COR-L47 (cell line): ENCODE data around the gene FIBCD1.

ENCODE experiments used
- DNase-seq: peaks from one replicate; lab custom pipeline; 2025; lab: John Stamatoyannopoulos, UW

FIBCD1 gene

DNA sequence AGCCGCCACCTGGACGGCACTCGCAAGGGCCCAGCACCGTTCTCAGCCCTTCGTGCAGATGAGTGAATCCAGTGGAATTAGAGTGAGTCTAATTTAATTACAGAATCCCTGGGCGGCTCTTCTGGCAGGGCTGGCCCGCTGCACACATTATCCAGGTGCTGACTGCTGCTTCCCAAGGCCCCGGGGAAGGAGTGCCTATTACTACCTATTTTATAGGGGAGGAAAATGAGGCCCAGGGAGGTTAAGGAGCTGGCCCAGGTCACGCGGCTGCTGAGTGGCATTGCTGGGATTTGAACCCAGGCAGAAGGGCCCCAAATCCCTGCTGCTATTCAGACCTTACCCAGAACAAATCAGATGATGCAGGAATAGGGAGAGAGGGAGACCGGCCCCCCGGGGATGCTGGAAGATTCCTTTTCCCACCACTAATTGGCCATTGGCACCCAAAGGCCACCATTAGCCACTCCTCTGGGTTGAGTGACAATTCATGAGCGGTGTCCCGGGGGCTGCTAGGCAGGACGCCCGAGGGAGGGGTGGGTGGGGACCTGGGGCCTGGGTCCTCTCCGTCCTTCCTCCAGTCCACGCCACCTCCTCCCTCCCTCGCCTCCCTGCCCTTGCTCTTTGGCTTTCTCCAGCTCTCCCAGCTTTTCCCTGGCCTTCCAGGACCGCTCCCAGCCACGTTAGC, 32.2 kb downstream of the FIBCD1 start:
- no peak for DNase-seq

DNA sequence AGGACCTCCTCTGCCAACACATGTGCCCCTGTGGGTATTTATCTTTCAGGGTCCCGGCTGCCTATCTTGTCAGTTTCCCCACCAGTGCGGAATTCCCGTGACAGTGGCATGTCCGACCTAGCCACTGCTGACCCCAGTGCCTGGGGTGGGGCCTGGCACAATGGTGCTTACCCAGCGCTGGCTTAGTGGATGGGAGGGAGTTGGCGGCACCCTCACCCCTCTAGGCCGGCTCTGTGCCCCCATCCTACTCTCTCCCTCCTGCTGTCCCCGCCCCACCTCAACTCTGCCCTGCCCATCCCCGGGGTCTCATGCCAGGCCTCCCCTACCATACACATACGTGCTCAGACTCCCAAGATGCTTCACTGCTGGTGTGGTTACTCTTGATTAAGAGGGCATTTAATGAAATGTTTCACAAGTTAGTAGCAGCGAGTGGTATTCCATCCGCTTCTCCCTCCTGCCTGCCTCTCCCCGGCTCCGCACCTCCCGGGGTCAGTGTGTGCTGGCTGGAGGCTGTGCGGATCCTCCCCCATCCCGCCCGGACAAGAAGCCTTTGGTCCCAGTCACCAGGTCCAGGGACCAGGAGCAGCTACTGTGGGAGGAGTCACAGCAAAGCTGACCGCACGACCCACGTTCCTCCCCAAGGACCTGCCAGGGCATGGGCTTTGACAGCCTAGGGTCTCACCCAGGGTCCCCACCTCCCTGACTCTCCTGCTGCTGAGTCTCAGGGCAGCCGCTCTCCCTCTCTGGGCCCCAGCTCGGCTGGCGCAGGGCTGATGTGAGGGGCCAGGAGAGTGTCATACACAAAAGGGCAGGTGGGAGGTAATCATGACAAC, 32.9 kb downstream of the FIBCD1 start:
- no peak for DNase-seq

DNA sequence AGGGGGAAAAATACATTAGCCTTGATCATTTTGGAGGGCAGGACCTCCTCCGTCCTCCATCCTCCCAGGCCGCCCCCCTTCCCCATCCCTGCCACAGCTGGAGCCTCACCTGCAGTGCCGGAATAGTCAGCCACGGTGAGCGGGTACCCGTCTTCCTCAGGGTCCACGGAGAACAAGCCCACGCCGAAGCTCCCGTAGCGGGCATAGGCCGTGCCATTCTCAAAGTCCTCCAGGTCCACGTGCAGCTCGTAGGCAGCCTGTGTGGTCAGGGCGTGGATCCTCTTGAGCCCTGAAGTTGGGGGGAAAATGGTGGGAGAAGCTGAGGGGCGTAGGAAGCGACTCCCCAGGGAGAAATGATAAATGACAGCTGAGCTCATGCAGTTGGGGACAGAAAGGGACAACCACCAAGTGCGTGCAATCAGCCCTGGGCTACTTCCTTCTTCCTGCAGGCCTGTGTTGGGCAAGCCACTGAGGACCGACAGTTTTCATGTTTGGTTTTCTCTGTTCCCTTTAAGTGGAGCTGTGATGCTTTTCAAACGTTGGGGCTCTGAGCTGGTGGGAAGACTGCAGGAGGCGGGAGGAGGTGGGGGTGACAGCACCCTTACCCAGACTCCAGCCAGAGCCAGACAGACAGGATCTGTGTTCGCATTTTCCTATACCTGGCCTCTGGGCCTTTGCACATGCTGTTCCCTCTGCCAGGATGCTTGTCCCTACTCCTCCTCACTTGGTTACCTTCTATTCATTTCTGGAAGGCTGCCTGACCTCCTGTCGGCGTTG, 33.7 kb downstream of the FIBCD1 start:
- DNase-seq: no peak

DNA sequence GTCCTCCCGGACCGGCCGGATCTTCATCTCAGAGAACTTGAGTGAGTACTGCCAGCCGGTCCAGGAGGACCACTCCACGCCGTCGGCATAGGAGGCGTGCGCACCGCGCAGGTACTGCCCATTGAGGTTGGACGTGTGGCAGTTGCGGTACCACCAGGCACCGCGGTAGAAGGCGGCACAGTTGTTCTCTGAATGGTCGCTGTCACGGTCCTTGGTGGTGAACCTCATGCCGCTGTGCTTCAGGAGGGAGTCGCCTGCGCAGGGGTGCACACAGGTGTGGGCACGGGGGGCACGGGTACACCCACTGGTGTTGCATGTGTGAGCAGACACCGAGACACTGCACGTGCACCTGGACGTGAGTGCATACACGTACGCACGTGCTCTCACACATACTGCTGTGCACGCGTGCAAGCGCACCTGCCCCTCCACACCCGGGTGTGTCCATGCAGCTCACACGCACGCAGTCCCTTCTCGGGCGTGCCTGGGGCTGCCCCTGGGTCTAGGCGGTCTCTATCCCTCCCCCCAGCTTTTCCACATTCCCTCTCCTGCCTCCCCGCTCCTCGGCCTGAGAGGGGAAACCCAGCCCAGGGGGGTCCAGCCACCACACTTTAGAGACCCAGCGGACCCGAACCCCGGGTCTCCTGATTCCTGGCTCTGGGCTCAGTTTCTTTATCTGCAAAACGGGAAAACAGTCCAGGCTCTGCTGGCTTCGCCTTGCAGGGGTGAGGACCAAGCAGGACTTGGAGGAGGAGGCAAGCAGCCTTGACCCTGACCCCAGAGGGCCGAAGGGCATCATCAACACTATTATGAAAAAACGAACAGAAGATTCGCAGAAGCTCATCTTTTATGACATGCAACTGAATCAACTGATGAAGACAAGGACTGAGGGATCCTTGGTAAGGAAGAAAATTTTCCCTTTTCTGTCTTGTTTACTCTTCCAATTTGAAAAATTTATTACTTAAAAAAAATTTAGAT, 34.7 kb downstream of the FIBCD1 start:
- DNase-seq: no peak

DNA sequence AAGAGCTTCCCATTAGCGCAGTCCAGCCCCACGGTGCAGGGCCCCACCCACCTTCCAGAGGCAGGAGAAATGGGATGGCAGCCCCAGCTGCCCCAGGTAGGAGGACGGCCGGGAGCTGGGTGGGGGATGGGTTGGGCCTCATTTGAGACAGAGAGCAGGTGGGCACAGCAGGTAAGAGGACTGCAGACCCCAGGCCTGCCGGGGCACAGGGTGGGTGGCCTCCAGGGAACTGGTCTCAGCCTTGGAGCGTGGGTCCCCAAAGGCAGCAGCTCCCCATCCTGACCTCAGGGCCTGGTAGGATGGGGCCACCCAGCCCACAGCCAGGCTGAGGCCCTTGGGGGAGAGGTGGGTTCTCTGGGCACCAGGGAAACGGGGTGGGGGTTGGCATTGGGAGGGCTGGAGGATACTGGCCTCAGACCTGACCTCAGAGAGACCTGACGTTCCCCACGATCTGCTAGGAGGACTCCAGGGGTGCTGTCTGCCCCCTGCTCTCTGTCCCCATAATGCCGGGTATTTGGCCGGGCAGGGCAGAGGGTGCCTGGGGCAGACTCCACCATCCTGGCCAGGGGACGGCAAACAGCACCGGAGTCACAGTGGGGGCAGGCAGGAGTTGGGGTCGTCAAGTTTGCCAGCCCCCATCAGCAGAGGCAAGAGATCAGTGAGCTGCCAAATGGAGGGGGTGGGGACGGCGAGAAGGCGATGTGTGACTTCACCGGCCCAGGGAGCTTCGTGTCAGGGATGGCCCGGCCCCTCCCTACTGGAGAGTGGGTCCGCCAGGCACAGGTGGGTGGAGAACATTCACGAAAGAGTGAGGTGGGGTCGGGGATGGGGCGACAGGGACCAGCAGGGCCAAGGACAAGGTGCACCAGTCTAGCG, 35.6 kb downstream of the FIBCD1 start:
- DNase-seq: no peak

DNA sequence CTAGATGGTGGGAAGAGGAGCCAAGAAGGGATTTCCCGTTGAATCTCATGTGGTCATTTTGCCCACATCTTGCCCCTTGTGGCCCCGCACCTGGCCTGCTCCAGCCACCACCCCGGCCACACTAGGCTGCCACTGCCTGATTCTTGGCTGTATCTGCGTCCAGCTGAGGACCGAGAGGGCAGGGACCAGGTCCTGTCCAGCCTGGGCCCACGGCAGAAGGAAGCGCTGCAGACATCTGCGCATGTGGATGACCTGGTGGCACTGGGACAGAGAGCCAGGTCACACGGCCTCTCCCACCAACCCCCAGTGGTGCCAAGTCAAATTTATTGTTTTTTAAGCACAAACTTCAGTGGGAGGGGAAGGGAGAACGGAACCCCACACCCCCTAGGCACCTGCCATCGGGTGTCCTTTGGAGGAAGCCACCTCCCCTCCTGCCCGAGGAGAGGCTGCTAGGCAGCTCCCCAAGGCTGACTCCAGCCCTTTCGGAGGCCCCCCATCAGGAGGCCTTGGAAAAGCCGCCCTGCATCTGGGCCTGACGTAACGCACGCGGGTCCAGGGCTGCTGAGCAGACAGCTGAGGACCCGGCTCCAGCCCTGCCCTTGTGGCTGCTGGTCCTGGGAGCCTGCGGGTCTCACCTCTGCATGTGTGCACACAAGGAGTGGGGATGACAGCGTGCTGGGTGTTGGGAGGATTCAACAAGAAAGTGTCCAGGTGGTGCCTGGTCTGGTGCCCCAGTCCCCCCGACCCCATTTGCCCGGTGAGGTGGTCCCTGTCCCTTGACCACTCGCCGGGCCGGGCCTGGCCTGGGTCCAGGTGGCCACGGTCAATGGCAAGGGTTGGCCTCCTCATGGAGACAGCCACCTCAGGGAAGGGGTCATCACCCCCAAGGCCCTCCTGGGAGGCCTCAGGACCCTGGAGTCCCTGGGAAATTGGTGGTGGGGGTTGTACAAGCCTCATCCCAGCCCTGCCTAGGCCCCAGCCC, 36.6 kb downstream of the FIBCD1 start:
- no peak for DNase-seq

DNA sequence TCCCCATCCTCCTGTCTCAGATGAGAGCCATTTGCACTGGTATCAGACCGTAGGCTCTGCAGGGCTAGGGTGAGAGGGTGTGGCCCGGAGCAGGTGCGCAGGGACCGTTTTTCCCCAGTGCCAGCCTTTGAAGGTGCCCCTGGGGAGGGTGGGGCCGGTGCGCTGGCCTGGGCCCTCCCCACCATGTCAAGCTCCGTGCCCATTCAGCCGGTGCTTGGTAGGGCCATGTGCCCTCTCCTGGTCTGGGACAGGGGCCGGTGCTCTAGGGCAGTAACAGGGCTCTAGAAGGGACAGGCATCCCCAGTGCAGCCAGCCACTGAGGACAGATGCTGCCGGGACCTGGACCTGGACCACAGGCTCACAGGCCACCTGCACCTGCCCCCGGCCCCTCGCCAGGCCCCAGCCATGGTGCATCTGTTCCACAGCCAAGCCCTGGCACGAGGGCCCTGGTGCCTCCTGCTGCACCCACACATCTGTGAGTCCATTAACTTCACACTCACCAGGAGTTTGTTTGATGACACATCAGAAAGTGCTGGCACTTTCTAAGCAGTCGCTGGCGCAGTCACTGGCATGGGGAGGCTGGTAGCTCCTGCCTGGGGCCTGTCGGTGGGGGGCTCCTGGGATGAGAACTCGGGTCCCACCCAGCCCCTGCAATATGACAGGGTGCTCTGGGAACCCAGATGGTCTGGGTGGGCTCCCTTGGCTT, 37.4 kb downstream of the FIBCD1 start:
- no peak for DNase-seq

DNA sequence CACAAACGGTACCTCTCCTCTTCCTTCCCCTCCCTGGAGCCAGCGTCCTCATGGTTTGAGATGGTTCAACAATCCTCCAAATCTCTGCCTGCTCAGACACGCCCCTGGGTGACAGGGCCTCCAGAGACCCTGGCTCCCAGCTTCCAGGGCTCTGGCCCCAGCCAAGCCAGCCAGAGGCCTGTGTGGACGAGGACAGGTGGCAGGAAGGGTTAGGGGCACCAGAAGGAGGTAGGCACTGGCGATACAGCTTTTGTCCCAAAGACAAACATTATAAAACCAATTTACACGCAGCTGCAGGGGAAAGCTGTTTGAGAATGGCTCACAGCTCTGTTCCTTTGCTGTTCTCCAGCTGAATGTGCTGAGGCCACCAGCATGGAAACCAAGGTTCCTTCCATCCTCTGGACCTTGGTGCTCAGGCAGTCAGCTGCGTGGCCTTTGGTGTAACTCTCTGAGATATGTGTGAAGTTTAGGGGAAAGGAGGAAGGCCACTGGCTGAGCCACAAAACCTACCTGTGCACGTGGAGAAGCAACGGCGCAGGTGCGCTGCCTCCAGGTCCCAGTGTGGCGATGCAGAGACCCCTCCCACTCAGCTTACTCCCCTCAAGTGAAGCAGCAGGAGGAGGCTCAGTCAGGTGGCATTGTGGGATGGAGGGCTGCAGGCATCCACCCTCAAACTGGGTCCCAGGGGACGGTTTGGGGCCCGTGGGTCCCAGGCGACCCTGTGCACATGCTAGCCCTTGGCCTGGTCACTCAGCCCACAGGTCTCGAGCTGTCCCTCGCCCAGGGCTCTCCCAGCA, 38.1 kb downstream of the FIBCD1 start:
- DNase-seq: no peak

DNA sequence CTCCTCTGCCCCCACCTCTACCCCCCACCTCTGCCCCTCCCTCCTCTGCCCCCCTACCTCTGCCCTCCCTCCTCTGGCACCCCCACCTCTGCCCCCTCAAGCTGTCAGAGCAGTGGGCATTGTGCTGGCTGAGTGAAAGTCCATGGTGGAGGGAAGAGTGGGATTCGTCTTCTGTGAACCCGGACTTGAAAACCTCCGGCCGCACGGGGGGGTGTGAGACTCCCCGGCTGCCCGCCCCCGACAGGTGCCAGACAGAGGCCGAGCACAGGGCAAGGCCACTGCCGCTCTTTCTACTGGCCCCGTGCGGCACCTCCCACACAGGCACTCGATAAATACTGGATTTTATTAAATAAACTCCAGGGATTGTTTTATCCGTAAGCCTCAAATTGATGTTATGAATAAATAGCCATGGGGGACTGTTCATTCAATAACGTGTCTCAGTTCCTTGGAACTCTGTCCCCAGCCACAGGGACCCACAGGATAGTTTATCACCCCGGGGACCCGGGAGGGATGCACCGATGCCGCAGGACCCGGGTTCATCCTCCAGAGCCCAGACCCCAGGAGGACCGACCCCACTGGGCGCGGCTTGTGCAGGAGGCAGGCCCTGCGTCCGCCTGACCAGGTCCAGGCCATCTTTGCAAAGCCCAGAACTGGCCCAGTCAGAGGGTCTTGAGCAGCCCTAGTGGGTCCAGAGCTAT, 39.8 kb downstream of the FIBCD1 start:
- no peak for DNase-seq

DNA sequence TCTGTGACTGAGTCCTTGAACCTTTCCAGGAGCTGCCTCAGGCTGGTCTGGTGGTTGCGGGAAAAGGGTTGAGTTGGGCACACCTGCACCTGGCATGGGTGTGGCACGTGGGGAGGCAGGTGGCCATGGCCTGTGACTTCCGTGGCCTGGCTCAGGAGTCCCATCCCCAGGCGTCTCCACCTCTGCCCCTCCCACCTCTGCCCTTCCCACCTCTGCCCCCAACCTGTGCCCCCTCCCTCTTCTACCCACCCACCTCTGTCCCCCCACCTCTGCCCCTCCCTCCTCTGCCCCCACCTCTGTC, 40.5 kb downstream of the FIBCD1 start:
- DNase-seq: no peak

DNA sequence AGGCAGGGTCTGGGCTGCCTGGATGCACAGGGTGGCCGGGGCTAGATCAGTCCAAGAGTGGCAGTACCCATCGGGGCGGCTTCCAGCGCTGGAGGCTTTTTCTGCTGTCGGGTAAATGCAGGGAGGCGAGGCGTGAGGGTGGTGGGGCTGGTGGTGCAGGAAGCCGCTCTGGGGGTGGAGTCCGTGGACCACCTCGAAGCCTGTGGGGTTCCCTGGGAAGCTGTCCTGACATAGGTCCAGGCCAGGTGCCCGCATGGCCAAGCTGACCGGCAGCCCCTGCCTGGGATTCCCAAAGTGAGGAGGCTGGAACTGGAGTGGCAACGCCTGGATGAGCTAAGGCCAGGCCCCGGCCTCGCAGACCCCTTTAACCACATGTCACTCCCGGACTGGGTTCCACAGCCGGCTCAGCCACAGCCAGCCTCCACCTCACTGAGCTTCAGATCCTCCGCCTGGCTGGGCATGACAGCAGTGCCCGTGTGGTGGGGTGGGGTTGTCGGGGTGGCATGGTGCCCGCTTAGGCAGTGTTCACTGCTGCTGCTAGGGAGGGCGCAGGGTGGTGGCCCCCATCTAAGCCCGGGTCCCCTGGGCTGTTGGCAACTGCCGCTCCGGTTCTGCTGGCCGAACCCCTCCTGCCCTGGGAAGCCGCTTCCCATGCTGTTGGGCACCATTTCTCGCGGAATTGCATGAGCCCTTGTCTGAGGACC, 41.0 kb downstream of the FIBCD1 start:
- no peak for DNase-seq

DNA sequence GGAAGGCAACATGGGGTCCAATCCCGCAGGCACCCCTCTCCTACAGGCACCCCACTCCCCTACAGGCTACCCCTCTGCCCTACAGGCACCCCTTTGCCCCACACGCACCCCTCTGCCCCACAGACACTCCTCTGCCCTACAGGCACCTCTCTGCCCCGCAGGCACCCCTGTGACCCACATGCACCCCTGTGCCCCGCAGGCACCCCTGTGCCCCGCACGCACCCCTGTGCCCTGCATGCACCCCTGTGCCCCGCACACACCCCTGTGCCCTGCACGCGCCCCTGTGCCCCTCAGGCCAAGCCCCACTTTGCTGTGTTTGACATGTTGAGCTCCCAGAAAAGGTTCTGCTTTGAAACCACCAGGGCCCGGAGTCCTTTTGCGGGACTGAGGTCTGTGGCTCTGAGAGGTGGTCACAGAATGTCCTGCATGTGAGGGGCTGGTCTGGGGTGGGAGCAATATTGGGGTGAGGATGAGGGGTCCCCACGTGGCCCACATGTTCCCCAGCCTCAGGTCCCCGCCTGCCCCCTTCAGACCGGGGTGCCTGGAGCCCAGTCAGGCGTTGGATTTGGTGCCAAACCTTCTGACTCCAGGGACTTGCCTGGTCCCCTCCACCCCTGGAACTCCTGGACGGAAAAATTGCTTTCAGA, 41.8 kb downstream of the FIBCD1 start:
- DNase-seq: no peak

DNA sequence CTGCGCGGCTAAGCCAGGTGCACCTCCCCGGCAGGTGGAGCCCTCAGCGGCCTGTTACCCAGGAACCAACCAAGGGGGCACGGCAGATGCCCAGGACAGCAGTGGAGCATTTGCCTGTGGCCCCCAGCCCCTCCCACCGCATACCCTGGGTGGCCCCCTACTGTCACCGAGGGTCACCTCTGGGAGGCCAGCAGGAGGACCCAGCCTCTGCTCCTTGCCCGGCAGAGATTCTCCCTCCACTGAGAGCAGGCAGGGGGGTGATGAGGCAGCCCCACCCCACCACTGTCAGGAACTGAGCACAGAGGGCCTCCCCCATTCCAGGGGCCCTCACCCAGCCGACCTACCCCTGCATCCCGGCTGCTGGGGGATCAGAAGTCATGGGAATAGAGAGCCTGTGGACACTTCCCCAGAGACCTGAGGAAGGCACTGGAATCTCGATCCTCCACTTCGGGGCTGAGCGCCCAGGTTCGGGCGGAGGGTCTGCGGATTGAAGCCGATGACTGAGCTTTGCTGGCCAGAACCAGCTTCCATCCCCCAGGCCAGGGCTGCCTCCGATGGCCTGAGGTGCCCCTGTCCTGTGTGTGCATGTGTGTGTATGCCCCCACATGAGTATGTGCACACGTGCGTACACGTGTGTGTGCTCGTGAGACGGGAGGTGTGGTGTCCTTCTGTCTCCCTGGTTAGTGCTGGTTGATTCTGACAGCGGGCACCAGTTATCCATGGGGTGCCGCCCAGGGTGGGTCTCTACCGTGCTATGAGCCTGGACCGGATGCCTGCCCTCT, 42.6 kb downstream of the FIBCD1 start, which contains the start of gene QRFP:
Gene QRFP, minus strand, starts transcription at position 580 of the 782 bp plus-strand sequence. CDS start 2,974 bp downstream, outside the sequence.
- DNase-seq: no peak

DNA sequence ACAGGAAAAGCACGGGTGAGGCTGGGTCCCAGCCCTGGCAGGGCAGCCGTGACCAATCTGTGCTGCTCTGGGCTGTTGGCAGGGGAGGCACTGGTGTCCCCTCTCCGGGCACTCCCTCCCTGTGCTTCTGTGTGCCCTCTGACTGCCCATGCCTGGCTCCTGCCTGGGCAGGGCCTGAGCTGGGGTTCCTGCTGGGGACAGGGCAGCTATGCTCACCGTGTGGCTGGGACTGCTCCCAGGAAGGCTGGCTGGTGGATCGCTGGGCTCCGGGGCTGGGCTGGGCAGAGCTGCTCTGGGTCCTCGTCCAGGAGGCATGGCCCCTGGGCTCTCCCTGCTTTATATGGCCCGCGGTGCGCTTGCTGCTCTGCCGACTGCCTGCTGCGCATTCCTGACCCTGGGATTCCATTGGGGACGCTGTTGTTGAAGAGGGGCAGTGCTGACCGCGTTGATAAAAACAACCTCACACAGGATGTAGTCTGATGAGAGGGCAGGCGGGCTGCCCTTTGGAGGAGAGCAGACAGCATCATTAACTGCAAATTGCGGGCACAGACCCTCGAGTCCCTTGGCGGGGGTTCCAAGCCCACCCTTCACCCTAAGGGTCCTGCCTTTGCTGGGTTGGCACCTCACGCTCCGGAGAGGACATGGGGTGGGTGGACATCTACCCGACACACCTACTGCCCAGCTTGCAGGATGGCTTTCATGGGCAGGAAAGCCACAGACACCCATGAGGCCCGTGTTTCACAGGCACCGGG, 43.4 kb downstream of the FIBCD1 start:
- no peak for DNase-seq

DNA sequence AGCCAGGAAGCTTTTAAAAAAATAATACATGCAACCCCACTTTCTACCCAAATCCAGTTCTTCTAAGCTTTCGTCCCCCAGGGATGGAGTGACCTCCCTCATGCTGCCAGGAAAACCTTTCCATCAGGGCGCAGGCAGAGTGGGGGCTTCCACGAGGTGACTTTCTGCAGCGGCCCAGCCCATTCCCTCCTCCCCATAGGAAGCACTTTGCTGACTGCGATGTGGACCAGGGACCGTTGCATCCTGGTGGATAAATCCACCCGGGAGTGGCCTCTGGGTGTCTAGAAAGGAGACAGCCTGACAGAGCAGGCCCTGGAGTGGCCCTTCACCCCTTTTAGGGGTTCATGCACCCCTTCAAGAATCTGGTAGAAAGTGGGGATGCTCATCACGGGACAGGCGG, 44.0 kb downstream of the FIBCD1 start:
- DNase-seq: no peak
